ENCODE measurements around the gene NELFCD.

DNA sequence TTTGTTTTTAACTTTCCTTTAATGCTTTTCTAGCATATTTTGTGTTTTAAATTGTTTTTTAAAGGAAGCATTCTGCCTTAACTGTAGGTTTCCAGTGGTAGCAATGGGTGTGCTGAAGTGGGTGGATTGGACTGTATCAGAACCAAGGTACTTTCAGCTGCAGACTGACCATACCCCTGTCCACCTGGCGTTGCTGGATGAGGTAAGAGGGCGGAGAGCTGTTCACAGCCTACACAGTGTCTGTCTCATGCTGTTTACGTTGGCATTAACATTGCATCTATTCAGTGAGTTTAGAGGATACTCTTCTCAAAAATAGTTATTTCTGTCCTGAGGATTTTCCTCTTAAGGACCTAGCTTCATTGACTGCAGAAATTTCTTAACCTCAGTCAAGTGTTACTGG, 11.9 kb downstream of the NELFCD start:
- TF ChIP-seq SP3 (tag by site-specific recombination; IDR thresholded peaks at IDR 0.05): no peak
- TF ChIP-seq, protein P1, sequence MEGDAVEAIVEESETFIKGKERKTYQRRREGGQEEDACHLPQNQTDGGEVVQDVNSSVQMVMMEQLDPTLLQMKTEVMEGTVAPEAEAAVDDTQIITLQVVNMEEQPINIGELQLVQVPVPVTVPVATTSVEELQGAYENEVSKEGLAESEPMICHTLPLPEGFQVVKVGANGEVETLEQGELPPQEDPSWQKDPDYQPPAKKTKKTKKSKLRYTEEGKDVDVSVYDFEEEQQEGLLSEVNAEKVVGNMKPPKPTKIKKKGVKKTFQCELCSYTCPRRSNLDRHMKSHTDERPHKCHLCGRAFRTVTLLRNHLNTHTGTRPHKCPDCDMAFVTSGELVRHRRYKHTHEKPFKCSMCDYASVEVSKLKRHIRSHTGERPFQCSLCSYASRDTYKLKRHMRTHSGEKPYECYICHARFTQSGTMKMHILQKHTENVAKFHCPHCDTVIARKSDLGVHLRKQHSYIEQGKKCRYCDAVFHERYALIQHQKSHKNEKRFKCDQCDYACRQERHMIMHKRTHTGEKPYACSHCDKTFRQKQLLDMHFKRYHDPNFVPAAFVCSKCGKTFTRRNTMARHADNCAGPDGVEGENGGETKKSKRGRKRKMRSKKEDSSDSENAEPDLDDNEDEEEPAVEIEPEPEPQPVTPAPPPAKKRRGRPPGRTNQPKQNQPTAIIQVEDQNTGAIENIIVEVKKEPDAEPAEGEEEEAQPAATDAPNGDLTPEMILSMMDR (tag by site-specific recombination; IDR thresholded peaks at IDR 0.05): no peak
- no peak for TF ChIP-seq ZNF423 (tag by site-specific recombination; IDR thresholded peaks at IDR 0.05)
- TF ChIP-seq ZNF701 (tag by site-specific recombination; IDR thresholded peaks at IDR 0.05): no peak

All from HEK293 (cell line).